Uterus (tissue), 4 donors: ENCODE measurements around the gene AUH. TPM values are rescaled to one million over a fixed set of nuclear protein-coding genes. Genes with fewer than 3 reads are reported as not detected.

Experiments
- DNase-seq, 2 donors: peaks; one replicate each; pipeline ENCODE4 v3.0.0-alpha.2; 2019 to 2020
- H3K27ac ChIP-seq, 2 donors: fragments of 200-600 bp; sonication (generic); 1 replicate in 1 of 2; 2 replicates in 1 of 2; pipeline ENCODE4 v1.5.1; 2016 to 2018
- H3K27me3 ChIP-seq, 2 donors: fragments of 200-600 bp; sonication (generic); one replicate each; pipeline ENCODE4 v1.5.1; 2018 to 2019; ENCODE audit warnings: control low read depth in 1 of 2
- H3K36me3 ChIP-seq, 2 donors: fragments of 200-600 bp; sonication (generic); one replicate each; pipeline ENCODE4 v1.5.1; 2019; ENCODE audit warnings: control low read depth in 1 of 2
- H3K4me1 ChIP-seq, 2 donors: fragments of 200-600 bp; sonication (generic); one replicate each; pipeline ENCODE4 v1.5.1; 2018 to 2019; ENCODE audit warnings: control low read depth in 1 of 2
- H3K4me3 ChIP-seq, 2 donors: fragments of 200-600 bp; sonication (generic); 1 replicate in 1 of 2; 2 replicates in 1 of 2; pipeline ENCODE4 v1.5.1; 2018 to 2019; ENCODE audit warnings: mild to moderate bottlenecking in 1 of 2
- H3K9me3 ChIP-seq, 2 donors: fragments of 200-600 bp; sonication (generic); one replicate each; pipeline ENCODE4 v1.5.1; 2019; ENCODE audit warnings: control low read depth in 1 of 2
- POLR2A ChIP-seq, 2 donors: fragments of 450-650 bp; IDR thresholded peaks; one replicate each; pipeline ENCODE4 v1.6.1; 2016; ENCODE audit warnings: antibody characterized with exemption in 2 of 2, mild to moderate bottlenecking in 1 of 2, moderate library complexity in 1 of 2
- intact Hi-C: fragments of 100-400 bp; cut with DNase I; formaldehyde crosslinking; loops from one replicate; pipeline ENCODE4 v1.15.1; 2023; ENCODE audit warnings: low total_unique reads
- total RNA-seq, 4 donors: library from RNA; depleted of rRNA in 3 of 4; stranded (reverse); fragments of >200 nt in 3 of 4; gene quantifications; one replicate each; pipeline versions ENCODE4 v1.1.0 to v1.2.4, GENCODE V29; 2014 to 2023
- TF ChIP-seq, protein P1 (sequence below), 4 experiments: fragments of 200-600 bp in 2 of 4; fragments of 450-650 bp in 2 of 4; sonication (generic) in 2 of 4; IDR thresholded peaks; one replicate each; pipeline ENCODE4 v1.5.1; 2016 to 2019; ENCODE audit warnings: antibody characterized with exemption in 4 of 4, mild to moderate bottlenecking in 2 of 4, moderate library complexity in 1 of 4
- donor health status: DM: yes; HTN: yes; CAD: no.

The AUH gene
- total RNA-seq, 4 donors from 2014 or later: 4.4 to 36.7 (median 23.7) TPM

DNA sequence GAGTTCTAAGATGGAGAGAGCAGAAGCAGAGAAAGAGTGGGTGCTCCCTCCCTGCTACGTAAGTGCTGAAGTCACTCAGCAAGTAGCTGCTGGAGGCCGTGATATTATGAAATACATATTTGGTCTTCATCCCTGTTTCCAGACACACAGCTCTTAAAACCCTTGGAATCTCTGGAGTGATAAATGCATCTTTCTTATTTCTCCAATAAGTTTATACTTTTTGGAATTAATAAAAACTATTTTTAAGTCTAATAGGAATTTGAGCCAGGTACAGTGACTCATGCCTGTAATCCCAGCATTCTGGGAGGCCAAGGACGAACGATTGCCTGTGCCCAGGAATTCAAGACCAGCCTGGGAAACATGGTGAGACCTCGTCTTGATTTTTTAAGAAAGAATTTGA, 60.6 kb downstream of the AUH start:
- H3K4me1 ChIP-seq: peaks cover 0 to 7% of the 10 kb centered on the region in 2 donors
- H3K36me3 ChIP-seq: no peaks in the 10 kb centered on the region
- intact Hi-C loops: no loop called here
- no peak overlapping the region for H3K4me3 ChIP-seq
- no peaks in the 10 kb centered on the region for H3K9me3 ChIP-seq
- peak overlapping the region; percentile 73 to 86 for H3K27ac ChIP-seq
- H3K27me3 ChIP-seq: no peaks in the 10 kb centered on the region
- DNase-seq: no peak
- TF ChIP-seq, protein P1, sequence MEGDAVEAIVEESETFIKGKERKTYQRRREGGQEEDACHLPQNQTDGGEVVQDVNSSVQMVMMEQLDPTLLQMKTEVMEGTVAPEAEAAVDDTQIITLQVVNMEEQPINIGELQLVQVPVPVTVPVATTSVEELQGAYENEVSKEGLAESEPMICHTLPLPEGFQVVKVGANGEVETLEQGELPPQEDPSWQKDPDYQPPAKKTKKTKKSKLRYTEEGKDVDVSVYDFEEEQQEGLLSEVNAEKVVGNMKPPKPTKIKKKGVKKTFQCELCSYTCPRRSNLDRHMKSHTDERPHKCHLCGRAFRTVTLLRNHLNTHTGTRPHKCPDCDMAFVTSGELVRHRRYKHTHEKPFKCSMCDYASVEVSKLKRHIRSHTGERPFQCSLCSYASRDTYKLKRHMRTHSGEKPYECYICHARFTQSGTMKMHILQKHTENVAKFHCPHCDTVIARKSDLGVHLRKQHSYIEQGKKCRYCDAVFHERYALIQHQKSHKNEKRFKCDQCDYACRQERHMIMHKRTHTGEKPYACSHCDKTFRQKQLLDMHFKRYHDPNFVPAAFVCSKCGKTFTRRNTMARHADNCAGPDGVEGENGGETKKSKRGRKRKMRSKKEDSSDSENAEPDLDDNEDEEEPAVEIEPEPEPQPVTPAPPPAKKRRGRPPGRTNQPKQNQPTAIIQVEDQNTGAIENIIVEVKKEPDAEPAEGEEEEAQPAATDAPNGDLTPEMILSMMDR (IDR thresholded peaks at IDR 0.05): no peak
- no peak for TF ChIP-seq POLR2A (IDR thresholded peaks at IDR 0.05)

DNA sequence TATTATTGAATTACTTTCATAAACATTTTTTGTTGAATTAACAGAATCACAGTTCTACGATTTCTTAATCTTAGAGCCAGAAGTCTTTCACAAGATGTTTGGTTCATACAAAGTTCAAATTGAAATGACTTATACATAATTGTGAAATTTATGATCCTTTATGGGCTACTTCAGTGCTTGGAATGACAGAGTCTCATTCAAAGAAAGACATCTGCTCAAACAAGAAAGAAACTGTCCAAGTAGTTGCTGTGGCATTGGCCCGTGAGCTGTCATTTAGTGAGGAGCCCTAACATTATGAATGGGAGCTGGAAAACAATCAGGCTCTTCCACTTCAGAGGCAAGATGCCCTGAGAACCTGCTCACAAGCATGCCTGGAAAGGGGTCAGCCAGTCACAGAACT, 63.4 kb downstream of the AUH start:
- intact Hi-C loops: no loop called here
- H3K9me3 ChIP-seq: no peaks in the 10 kb centered on the region
- H3K4me3 ChIP-seq: no peak overlapping the region
- DNase-seq: no peak
- peak overlapping the region in 1 of 2 donors; percentile 73 for H3K27ac ChIP-seq
- H3K27me3 ChIP-seq: no peaks in the 10 kb centered on the region
- no peaks in the 10 kb centered on the region for H3K36me3 ChIP-seq
- peaks cover 0 to 7% of the 10 kb centered on the region in 2 donors for H3K4me1 ChIP-seq
- TF ChIP-seq POLR2A (IDR thresholded peaks at IDR 0.05): no peak
- TF ChIP-seq, protein P1 (IDR thresholded peaks at IDR 0.05): no peak

DNA sequence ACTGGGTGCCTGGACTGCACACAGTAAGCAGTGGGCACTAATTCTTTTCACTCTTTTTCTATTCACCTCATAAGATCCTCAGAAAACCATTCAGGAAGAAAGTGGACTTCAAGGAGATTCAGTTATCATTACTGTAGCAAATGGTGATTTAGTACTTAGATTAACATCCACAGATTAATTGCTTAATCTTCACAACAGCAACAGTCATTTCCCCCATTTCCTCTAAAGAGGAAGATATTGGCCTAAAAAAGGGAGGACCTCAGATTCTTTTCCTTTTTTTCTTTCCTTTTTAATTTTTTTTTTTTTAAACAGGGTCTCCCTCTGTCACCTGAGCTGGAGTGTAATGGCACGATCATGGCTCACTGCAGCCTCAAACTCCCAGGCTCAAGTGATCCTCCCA, 64.4 kb downstream of the AUH start:
- no peak for DNase-seq
- no peak for TF ChIP-seq POLR2A (IDR thresholded peaks at IDR 0.05)
- TF ChIP-seq, protein P1 (IDR thresholded peaks at IDR 0.05): no peak
- Histone ChIP-seq H3K27ac (no peak overlapping the region), H3K27me3 (no peaks in the 10 kb centered on the region), H3K36me3 (no peaks in the 10 kb centered on the region), H3K4me3 (no peak overlapping the region), H3K9me3 (no peaks in the 10 kb centered on the region), H3K4me1 (peaks cover 0 to 7% of the 10 kb centered on the region in 2 donors)
- intact Hi-C loops: no loop called here

GRCh38 chr9:91296354-91296753, 65.4 kb downstream of the AUH start:
- TF ChIP-seq POLR2A (IDR thresholded peaks at IDR 0.05): no peak
- TF ChIP-seq, protein P1 (IDR thresholded peaks at IDR 0.05): no peak
- intact Hi-C loops: no loop called here
- H3K36me3 ChIP-seq: no peaks in the 10 kb centered on the region
- no peaks in the 10 kb centered on the region for H3K9me3 ChIP-seq
- no peak overlapping the region for H3K27ac ChIP-seq
- peaks cover 0 to 2% of the 10 kb centered on the region in 2 donors for H3K4me1 ChIP-seq
- H3K27me3 ChIP-seq: no peaks in the 10 kb centered on the region
- no peak overlapping the region for H3K4me3 ChIP-seq
- no peak for DNase-seq

DNA sequence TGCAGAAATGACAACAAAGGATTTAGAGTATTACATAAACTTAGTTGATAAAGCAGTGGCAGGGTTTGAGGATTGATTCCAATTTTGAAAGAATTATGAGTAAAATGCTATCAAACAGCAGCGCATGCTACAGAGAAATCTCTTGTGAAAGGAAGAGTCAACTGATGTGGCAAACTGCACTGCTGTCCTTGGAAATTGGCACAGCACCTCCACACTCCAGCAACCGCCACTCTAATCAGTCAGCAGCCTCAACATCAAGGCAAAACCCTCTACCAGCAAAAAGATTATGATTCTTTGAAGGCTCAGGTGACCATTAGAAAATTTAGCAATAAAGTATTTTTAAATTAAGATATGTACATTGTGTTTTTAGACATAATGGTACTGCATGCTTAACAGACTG, 66.4 kb downstream of the AUH start:
- no peak overlapping the region for H3K27ac ChIP-seq
- H3K27me3 ChIP-seq: no peaks in the 10 kb centered on the region
- H3K4me3 ChIP-seq: no peak overlapping the region
- no peak for DNase-seq
- intact Hi-C loops: no loop called here
- TF ChIP-seq, protein P1 (IDR thresholded peaks at IDR 0.05): no peak
- no peak for TF ChIP-seq POLR2A (IDR thresholded peaks at IDR 0.05)
- H3K36me3 ChIP-seq: no peaks in the 10 kb centered on the region
- no peaks in the 10 kb centered on the region for H3K9me3 ChIP-seq
- H3K4me1 ChIP-seq: no peaks in the 10 kb centered on the region
